H1 (cell line): ENCODE measurements around the gene DENND1A. TPM values are rescaled to one million over a fixed set of nuclear protein-coding genes. Genes with fewer than 3 reads are reported as not detected.

Source experiments
- CTCF ChIA-PET: fragments of 300-600 bp; sonication (Branson Sonifier 250); formaldehyde crosslinking; loops from one replicate; lab custom pipeline; 2021; ENCODE audit not compliant: partially characterized antibody; lab: Charles Lee
- POLR2A ChIA-PET: fragments of 300-600 bp; sonication (Branson Sonifier 250); formaldehyde crosslinking; loops from one replicate; lab custom pipeline; 2021; ENCODE audit warnings: inconsistent platforms; ENCODE audit not compliant: partially characterized antibody; lab: Charles Lee
- DNase-seq, 2 experiments: peaks; one replicate each; pipeline versions ENCODE4 v3.0.0 to v3.0.0-alpha.2; 2010 to 2022; ENCODE audit warnings: low spot score in 2 of 2, low read depth in 1 of 2, mixed read lengths in 1 of 2
- FAIRE-seq: peaks from 2 replicates; lab custom pipeline; 2011; peaks lifted over from hg19 to GRCh38; lab: Jason Lieb, UNC
- H2AFZ ChIP-seq: 2 replicates; pipeline ENCODE4 v1.8.1; 2012; ENCODE audit warnings: low read length, inconsistent platforms
- H2AK5ac ChIP-seq: 2 replicates; pipeline ENCODE4 v1.6.1; 2013; ENCODE audit warnings: low read depth, low read length
- H2BK120ac ChIP-seq: replicated peaks from 2 replicates; pipeline ENCODE3; 2013; ENCODE audit warnings: low read depth, low read length, inconsistent platforms
- H2BK12ac ChIP-seq: 2 replicates; pipeline ENCODE4 v1.6.1; 2013; ENCODE audit warnings: low read depth, low read length
- H2BK15ac ChIP-seq: 2 replicates; pipeline ENCODE4 v1.6.1; 2013; ENCODE audit warnings: low read length
- H2BK20ac ChIP-seq: 2 replicates; pipeline ENCODE4 v1.6.1; 2013; ENCODE audit warnings: low read length
- H2BK5ac ChIP-seq: 2 replicates; pipeline ENCODE4 v1.6.1; 2013; ENCODE audit warnings: low read depth, low read length
- H3K14ac ChIP-seq: 2 replicates; pipeline ENCODE4 v1.6.1; 2013; ENCODE audit warnings: inconsistent platforms; ENCODE audit not compliant: insufficient read length
- H3K18ac ChIP-seq: 2 replicates; pipeline ENCODE4 v1.6.1; 2013; ENCODE audit warnings: low read length; ENCODE audit errors: extremely low read depth
- H3K23ac ChIP-seq: 2 replicates; pipeline ENCODE4 v1.6.1; 2013; ENCODE audit warnings: inconsistent platforms; ENCODE audit not compliant: insufficient read length
- H3K23me2 ChIP-seq: 2 replicates; pipeline ENCODE4 v1.6.1; 2013; ENCODE audit warnings: low read depth, low read length
- H3K27ac ChIP-seq: 2 replicates; pipeline ENCODE4 v1.6.1; 2011; ENCODE audit warnings: low read depth, low read length, inconsistent platforms
- H3K27me3 ChIP-seq, 4 experiments: replicated peaks in 1 of 4; 1 replicate in 1 of 4; 2 replicates in 3 of 4; pipeline versions ENCODE4 v1.6.1 to v1.8.1; 2011 to 2013; ENCODE audit warnings: low read length in 3 of 4, mild to moderate bottlenecking in 3 of 4, inconsistent platforms in 2 of 4, mixed read lengths in 2 of 4, moderate library complexity in 1 of 4; ENCODE audit not compliant: control insufficient read depth in 3 of 4, insufficient read depth in 3 of 4; ENCODE audit errors: extremely low read depth in 1 of 4
- H3K36me3 ChIP-seq, 4 experiments: 2 replicates each; pipeline versions ENCODE4 v1.6.1 to v1.8.1; 2011 to 2013; ENCODE audit warnings: mild to moderate bottlenecking in 4 of 4, low read length in 3 of 4, moderate library complexity in 2 of 4, control low read depth in 1 of 4, inconsistent platforms in 1 of 4; ENCODE audit not compliant: insufficient read depth in 4 of 4, control insufficient read depth in 2 of 4
- H3K4ac ChIP-seq: replicated peaks from 2 replicates; pipeline ENCODE3; 2013; ENCODE audit warnings: low read length, low read depth, mixed read lengths, inconsistent platforms; ENCODE audit not compliant: insufficient read length
- H3K4me1 ChIP-seq, 4 experiments: replicated peaks in 1 of 4; 1 replicate in 1 of 4; 2 replicates in 3 of 4; pipeline versions ENCODE4 v1.6.1 to v1.8.1; 2011 to 2013; ENCODE audit warnings: low read length in 3 of 4, inconsistent platforms in 2 of 4, mixed read lengths in 1 of 4; ENCODE audit not compliant: insufficient read depth in 4 of 4, control insufficient read depth in 3 of 4
- H3K4me2 ChIP-seq, 2 experiments: 2 replicates each; pipeline versions ENCODE4 v1.6.1 to v1.8.1; 2011 to 2013; ENCODE audit warnings: low read depth in 2 of 2, low read length in 2 of 2, control low read depth in 1 of 2, inconsistent platforms in 1 of 2, mild to moderate bottlenecking in 1 of 2; ENCODE audit not compliant: insufficient read depth in 1 of 2
- H3K4me3 ChIP-seq, 4 experiments: fragments of 200-600, 300-600 bp in 1 of 4; sonication (generic), shearing (Covaris generic), sonication (Bioruptor Twin) in 1 of 4; 2 replicates each; pipeline versions ENCODE4 v1.5.1 to v1.8.1; 2011 to 2016; ENCODE audit warnings: low read length in 4 of 4, low read depth in 3 of 4, control low read depth in 2 of 4, inconsistent platforms in 2 of 4, mild to moderate bottlenecking in 2 of 4, mixed read lengths in 1 of 4, moderate library complexity in 1 of 4; ENCODE audit not compliant: insufficient read depth in 2 of 4; ENCODE audit errors: extremely low read depth in 1 of 4
- H3K56ac ChIP-seq: replicated peaks from 2 replicates; pipeline ENCODE3; 2013; ENCODE audit warnings: low read depth, mild to moderate bottlenecking, mixed read lengths, low read length, inconsistent platforms; ENCODE audit not compliant: insufficient read length
- H3K79me1 ChIP-seq: 2 replicates; pipeline ENCODE4 v1.6.1; 2013; ENCODE audit warnings: low read depth, low read length, control low read depth
- H3K79me2 ChIP-seq, 2 experiments: 2 replicates each; pipeline versions ENCODE4 v1.6.1 to v1.8.1; 2012 to 2013; ENCODE audit warnings: low read length in 2 of 2, mild to moderate bottlenecking in 2 of 2, inconsistent platforms in 1 of 2; ENCODE audit not compliant: insufficient read depth in 2 of 2, control insufficient read depth in 1 of 2
- H3K9ac ChIP-seq, 4 experiments: replicated peaks in 1 of 4; 1 replicate in 1 of 4; 2 replicates in 3 of 4; pipeline versions ENCODE4 v1.6.1 to v1.8.1; 2011 to 2013; ENCODE audit warnings: low read depth in 3 of 4, low read length in 3 of 4, control low read depth in 2 of 4, mild to moderate bottlenecking in 2 of 4, moderate library complexity in 2 of 4, inconsistent platforms in 1 of 4; ENCODE audit errors: extremely low read depth in 1 of 4
- H3K9me3 ChIP-seq, 2 experiments: 2 replicates each; pipeline versions ENCODE4 v1.6.1 to v1.8.1; 2012 to 2013; ENCODE audit warnings: mild to moderate bottlenecking in 2 of 2, moderate library complexity in 2 of 2, control low read depth in 1 of 2, inconsistent platforms in 1 of 2, low read depth in 1 of 2, low read length in 1 of 2, mixed read lengths in 1 of 2; ENCODE audit not compliant: insufficient read depth in 2 of 2
- H4K20me1 ChIP-seq, 2 experiments: replicated peaks in 1 of 2; 2 replicates each; pipeline versions ENCODE3 to v1.8.1; 2011 to 2013; ENCODE audit warnings: inconsistent platforms in 2 of 2, low read length in 2 of 2, mild to moderate bottlenecking in 1 of 2; ENCODE audit not compliant: insufficient read depth in 2 of 2, control insufficient read depth in 1 of 2
- H4K5ac ChIP-seq: 2 replicates; pipeline ENCODE4 v1.6.1; 2013; ENCODE audit warnings: low read length, low read depth, mixed read lengths, inconsistent platforms; ENCODE audit not compliant: insufficient read length
- H4K8ac ChIP-seq: 2 replicates; pipeline ENCODE4 v1.8.0; 2013; ENCODE audit warnings: mild to moderate bottlenecking, moderate library complexity, low read length, inconsistent platforms; ENCODE audit not compliant: insufficient read depth; ENCODE audit errors: extremely low read depth
- H4K91ac ChIP-seq: replicated peaks from 2 replicates; pipeline ENCODE3; 2013; ENCODE audit warnings: low read length, mixed read lengths, inconsistent platforms; ENCODE audit not compliant: insufficient read length
- ATF2 ChIP-seq: IDR thresholded peaks from 2 replicates; pipeline ENCODE4 v1.6.1; 2012; ENCODE audit warnings: low read length, inconsistent platforms
- BRCA1 ChIP-seq: IDR thresholded peaks from 2 replicates; pipeline ENCODE4 v1.6.1; 2012; ENCODE audit warnings: low read depth, low read length, improper control_type of control experiment
- CBX5 ChIP-seq: fragments of 300-800, 300-1000 bp; sonication (generic); IDR thresholded peaks from 2 replicates; pipeline ENCODE4 v1.7.1; 2016; ENCODE audit warnings: antibody characterized with exemption, low read length, low read depth
- CHD1 ChIP-seq: IDR thresholded peaks from 2 replicates; pipeline ENCODE4 v1.6.1; 2012; ENCODE audit warnings: low read depth, low read length, improper control_type of control experiment
- EGR1 ChIP-seq: IDR thresholded peaks from 2 replicates; pipeline ENCODE4 v1.6.1; 2011; ENCODE audit warnings: low read depth, low read length, borderline replicate concordance
- EP300 ChIP-seq, 2 experiments: IDR thresholded peaks; 1 replicate in 1 of 2; 2 replicates in 1 of 2; pipeline ENCODE4 v1.6.1; 2011 to 2012; ENCODE audit warnings: low read depth in 2 of 2, low read length in 2 of 2, mild to moderate bottlenecking in 2 of 2, borderline replicate concordance in 1 of 2, inconsistent platforms in 1 of 2, moderate library complexity in 1 of 2
- MAFK ChIP-seq: IDR thresholded peaks from 2 replicates; pipeline ENCODE4 v1.6.1; 2012; ENCODE audit warnings: low read depth, mild to moderate bottlenecking, improper control_type of control experiment, low read length
- RNF2 ChIP-seq: fragments of 200-900, 300-1000 bp; sonication (generic); IDR thresholded peaks from 2 replicates; pipeline ENCODE4 v1.7.1; 2016; ENCODE audit warnings: borderline replicate concordance, low read depth, mild to moderate bottlenecking, antibody characterized with exemption, low read length; ENCODE audit not compliant: poor library complexity, severe bottlenecking; ENCODE audit errors: missing control alignments
- SP1 ChIP-seq: IDR thresholded peaks from 2 replicates; pipeline ENCODE4 v1.6.1; 2011; ENCODE audit warnings: low read depth, low read length
- TAF1 ChIP-seq: IDR thresholded peaks from 2 replicates; pipeline ENCODE4 v1.6.1; 2011; ENCODE audit warnings: mild to moderate bottlenecking, low read depth, low read length
- TAF7 ChIP-seq: optimal IDR thresholded peaks from 2 replicates; pipeline ENCODE3; 2011; ENCODE audit warnings: low read depth, mild to moderate bottlenecking, inconsistent platforms, low read length, moderate library complexity, borderline replicate concordance
- ZNF274 ChIP-seq: IDR thresholded peaks from 2 replicates; pipeline ENCODE4 v1.7.0; 2012; ENCODE audit warnings: low read length, borderline replicate concordance; ENCODE audit errors: extremely low read depth
- WGBS, 2 experiments: shearing (Covaris generic) in 1 of 2; methylation state at CpG; one replicate each; pipeline versions ENCODE4 v1.1.6 to v1.1.7; 2013 to 2015; ENCODE audit warnings: low lambda C conversion rate in 2 of 2, mixed read lengths in 2 of 2, inconsistent platforms in 1 of 2, low coverage in 1 of 2, missing lambda C conversion rate in 1 of 2; ENCODE audit not compliant: insufficient replicate concordance in 2 of 2, insufficient coverage in 1 of 2, insufficient read length in 1 of 2; ENCODE audit errors: extremely low coverage in 1 of 2, missing lambda C conversion rate in 1 of 2; 5-methylcytosine and 5-hydroxymethylcytosine counted together
- polyA plus RNA-seq, 7 experiments: library from polyadenylated mRNA; depleted of rRNA in 3 of 7; stranded (reverse) in 5 of 7; unstranded in 2 of 7; fragments of >200 nt in 5 of 7; fragments of 200-250 nt in 2 of 7; gene quantifications; 1 replicate in 5 of 7; 2 replicates in 1 of 7; 4 replicates in 1 of 7; pipeline versions ENCODE4 v1.2.1 to v1.2.3, GENCODE V29; 2011 to 2013; ENCODE audit warnings: missing spikeins in 2 of 7, mixed read lengths in 2 of 7
- total RNA-seq: library from RNA; stranded (reverse); fragmentation: NEBNext Ultra II Directional; extraction: Animal tissue kit (Norgen Biotek cat#: 25700); gene quantifications from 2 replicates; pipeline ENCODE4 v1.2.1, GENCODE V29; 2021

The DENND1A gene
- total and polyA plus RNA-seq, 2 of the 8 experiments (the other 6 are each of a cell fraction or from before 2014, with no cell fraction given) = 24.1 to 26.4 TPM

- CTCF ChIA-PET = interaction anchor here (0.6 to 22.0 kb wide), 4 partner anchors 15 to 30 kb away, joined by 3 to 668 read pairs (median 23); partner anchors contain the start of gene CRB2
- no peak overlapping the region for H4K5ac ChIP-seq
- H4K8ac ChIP-seq = no peak overlapping the region
- H3K56ac ChIP-seq = no peak overlapping the region
- no peak overlapping the region for H3K4ac ChIP-seq
- 93% methylated on average over 3 of the region's 3 CpGs; no CpG with 5 or more reads in 1 of the 2 experiments for WGBS, 2 experiments
- H3K18ac ChIP-seq = no peak overlapping the region
- peaks cover 0 to 31% (median 16%) of the 10 kb centered on the region in 4 experiments; a peak in 6 of 7 replicates for H3K4me1 ChIP-seq
- no peak overlapping the region for H2AK5ac ChIP-seq
- 0 out of 2 replicates have a peak, but pooled peaks cover 3% of the 10 kb centered on the region for H3K23me2 ChIP-seq
- peaks cover 0 to 25% (median 23%) of the 10 kb centered on the region in 4 experiments; a peak in 5 of 7 replicates for H3K27me3 ChIP-seq
- H2BK12ac ChIP-seq = no peak overlapping the region
- H3K9me3 ChIP-seq = no peaks in the 10 kb centered on the region
- H3K14ac ChIP-seq = no peak overlapping the region
- H3K9ac ChIP-seq = no peak overlapping the region
- no peak overlapping the region for H3K23ac ChIP-seq
- H4K20me1 ChIP-seq = peaks cover 0 to 11% of the 10 kb centered on the region in 2 experiments
- no peak overlapping the region for H2AFZ ChIP-seq
- peaks cover 0 to 5% (median 2%) of the 10 kb centered on the region in 4 experiments; a peak in 1 of 8 replicates for H3K36me3 ChIP-seq
- H4K91ac ChIP-seq = no peak overlapping the region
- FAIRE-seq = no peak
- H2BK15ac ChIP-seq = no peak overlapping the region
- no peak overlapping the region for H3K4me3 ChIP-seq
- no peak overlapping the region for H2BK120ac ChIP-seq
- no peaks in the 10 kb centered on the region for H3K79me1 ChIP-seq
- no peak overlapping the region for H3K4me2 ChIP-seq
- no peak for DNase-seq
- H2BK20ac ChIP-seq = no peak overlapping the region
- H3K79me2 ChIP-seq = no peaks in the 10 kb centered on the region
- H3K27ac ChIP-seq = no peak overlapping the region
- H2BK5ac ChIP-seq = no peak overlapping the region
- POLR2A ChIA-PET = interaction anchor here (0.9 to 2.1 kb wide), 2 partner anchors 9 to 13 kb away, joined by 3 to 6 read pairs; no protein-coding TSS in a partner anchor
- no peak for TF ChIP-seq CHD1
- no peak for TF ChIP-seq EP300 (IDR thresholded peaks at IDR 0.05; ENCODE audit: borderline replicate concordance in 1 of 2, low read depth in 2 of 2, low read length in 2 of 2)
- TF ChIP-seq ATF2 = no peak
- TF ChIP-seq MAFK = no peak
- no peak for TF ChIP-seq ZNF274
- no peak for TF ChIP-seq CBX5
- no peak for TF ChIP-seq TAF7
- no peak for TF ChIP-seq TAF1
- no peak for TF ChIP-seq RNF2
- no peak for TF ChIP-seq BRCA1
- TF ChIP-seq EGR1 = no peak
- no peak for TF ChIP-seq SP1
These were observed 560.6 kb downstream of the DENND1A start for GRCh38 chr9:123369296-123369695.
